Measurements from ENCODE around the gene CD247.

- TF ChIP-seq CTCF (conservative IDR thresholded peaks at IDR 0.05; ENCODE audit: low read depth, low read length) (no peak), EZH2 (IDR thresholded peaks at IDR 0.05; ENCODE audit: borderline replicate concordance, low read depth, low read length, poor library complexity, severe bottlenecking) (no peak)
Measured at GRCh38 chr1:167543199-167543990, 25.1 kb upstream of the CD247 start.
